HG03108 (cell line): ENCODE data around the gene PRKCZ.
"Not testable (repeated sequence)": the region's sequence is repeated elsewhere in the genome, so short reads cannot be mapped to it uniquely, and the experiment has no call there.

Source experiments
- ATAC-seq: cut with Tn5 transposase; IDR thresholded peaks from one replicate; pipeline ENCODE4 v1.9.1; 2021; ENCODE audit warnings: moderate library complexity; ENCODE audit not compliant: unreplicated experiment

Gene PRKCZ

GRCh38 chr1:2147869-2148268, 97.7 kb downstream of the PRKCZ start:
- ATAC-seq = not testable (repeated sequence)

GRCh38 chr1:2148691-2149090, 98.5 kb downstream of the PRKCZ start:
- ATAC-seq = no peak

- no peak for ATAC-seq
Measured at GRCh38 chr1:2150801-2151200, 100.6 kb downstream of the PRKCZ start.

- ATAC-seq = no peak
Measured at GRCh38 chr1:2151252-2151651, 101.0 kb downstream of the PRKCZ start.

GRCh38 chr1:2151911-2152310, 101.7 kb downstream of the PRKCZ start:
- ATAC-seq = no peak

- ATAC-seq = no peak
Measured at GRCh38 chr1:2152954-2153353, 102.7 kb downstream of the PRKCZ start.

GRCh38 chr1:2154022-2154421, 103.8 kb downstream of the PRKCZ start:
- no peak for ATAC-seq

- no peak for ATAC-seq
Measured at GRCh38 chr1:2155147-2155598, 105.0 kb downstream of the PRKCZ start.

- no peak for ATAC-seq
Measured at GRCh38 chr1:2155788-2156187, 105.6 kb downstream of the PRKCZ start.

GRCh38 chr1:2156866-2157265, 106.7 kb downstream of the PRKCZ start:
- ATAC-seq = no peak

GRCh38 chr1:2157856-2158255, 107.6 kb downstream of the PRKCZ start:
- no peak for ATAC-seq

GRCh38 chr1:2158272-2158671, 108.1 kb downstream of the PRKCZ start:
- ATAC-seq = no peak

GRCh38 chr1:2159124-2159523, 108.9 kb downstream of the PRKCZ start:
- ATAC-seq = no peak

- no peak for ATAC-seq
Measured at GRCh38 chr1:2160451-2161300, 110.5 kb downstream of the PRKCZ start.

GRCh38 chr1:2163205-2163604, 113.0 kb downstream of the PRKCZ start:
- ATAC-seq = no peak

GRCh38 chr1:2165646-2166045, 115.4 kb downstream of the PRKCZ start:
- ATAC-seq = no peak

GRCh38 chr1:2166254-2166653, 116.0 kb downstream of the PRKCZ start:
- no peak for ATAC-seq

GRCh38 chr1:2166695-2167094, 116.5 kb downstream of the PRKCZ start:
- ATAC-seq = no peak

- ATAC-seq = no peak
Measured at GRCh38 chr1:2168090-2168489, 117.9 kb downstream of the PRKCZ start.

GRCh38 chr1:2168535-2168934, 118.3 kb downstream of the PRKCZ start:
- no peak for ATAC-seq

- ATAC-seq = no peak
Measured at GRCh38 chr1:2169200-2169836, 119.1 kb downstream of the PRKCZ start.

GRCh38 chr1:2170211-2170610, 120.0 kb downstream of the PRKCZ start:
- ATAC-seq = no peak
